H1 (cell line): Measurements from ENCODE around the gene SLC3A2. TPM values are rescaled to one million over a fixed set of nuclear protein-coding genes. Genes with fewer than 3 reads are reported as not detected.
A peak's percentile ranks its signal among the peaks of the same experiment; 100 is the strongest.

ENCODE experiments used
- ASH2L ChIP-seq: fragments of 200-600, 300-600 bp; sonication (generic); IDR thresholded peaks from one replicate; pipeline ENCODE4 v1.7.1; 2017; ENCODE audit warnings: low read length
- ATF3 ChIP-seq: IDR thresholded peaks from 2 replicates; pipeline ENCODE4 v1.6.1; 2011; ENCODE audit warnings: low read depth, mild to moderate bottlenecking, low read length; ENCODE audit not compliant: insufficient read depth
- BCL11A ChIP-seq, 2 experiments: IDR thresholded peaks; one replicate each; pipeline ENCODE4 v1.6.1; 2011; ENCODE audit warnings: low read depth in 2 of 2, low read length in 2 of 2, mild to moderate bottlenecking in 2 of 2
- BRCA1 ChIP-seq: IDR thresholded peaks from 2 replicates; pipeline ENCODE4 v1.6.1; 2012; ENCODE audit warnings: low read depth, low read length, improper control_type of control experiment
- CHD1 ChIP-seq: IDR thresholded peaks from 2 replicates; pipeline ENCODE4 v1.6.1; 2012; ENCODE audit warnings: low read depth, low read length, improper control_type of control experiment
- CHD2 ChIP-seq: IDR thresholded peaks from 2 replicates; pipeline ENCODE4 v1.6.1; 2012; ENCODE audit warnings: low read length, improper control_type of control experiment
- CTBP2 ChIP-seq: IDR thresholded peaks from 2 replicates; pipeline ENCODE4 v1.7.0; 2011; ENCODE audit warnings: borderline replicate concordance, mild to moderate bottlenecking, moderate library complexity, mixed read lengths, low read length; ENCODE audit not compliant: insufficient read depth, insufficient read length
- EGR1 ChIP-seq: IDR thresholded peaks from 2 replicates; pipeline ENCODE4 v1.6.1; 2011; ENCODE audit warnings: low read depth, low read length, borderline replicate concordance
- EP300 ChIP-seq, 2 experiments: IDR thresholded peaks; 1 replicate in 1 of 2; 2 replicates in 1 of 2; pipeline ENCODE4 v1.6.1; 2011 to 2012; ENCODE audit warnings: low read depth in 2 of 2, low read length in 2 of 2, mild to moderate bottlenecking in 2 of 2, borderline replicate concordance in 1 of 2, inconsistent platforms in 1 of 2, moderate library complexity in 1 of 2
- EZH2 ChIP-seq: fragments of 200-600 bp; sonication (generic); IDR thresholded peaks from 2 replicates; pipeline ENCODE4 v1.7.1; 2012; ENCODE audit warnings: low read depth, mild to moderate bottlenecking, moderate library complexity, low read length, inconsistent platforms; ENCODE audit not compliant: severe bottlenecking
- FOSL1 ChIP-seq: IDR thresholded peaks from 2 replicates; pipeline ENCODE4 v1.6.1; 2011; ENCODE audit warnings: mild to moderate bottlenecking, low read depth, low read length, moderate library complexity; ENCODE audit not compliant: insufficient read depth
- KDM1A ChIP-seq: fragments of 200-600, 300-600 bp; sonication (generic); IDR thresholded peaks from 2 replicates; pipeline ENCODE4 v1.7.1; 2016; ENCODE audit warnings: mild to moderate bottlenecking, low read length, borderline replicate concordance
- POLR2AphosphoS5 ChIP-seq: IDR thresholded peaks from 2 replicates; pipeline ENCODE4 v1.6.1; 2011; ENCODE audit warnings: low read depth, low read length
- RAD21 ChIP-seq, 2 experiments: IDR thresholded peaks in 1 of 2; conservative IDR thresholded peaks in 1 of 2; 2 replicates each; pipeline ENCODE4 v1.6.1; 2011; ENCODE audit warnings: low read depth in 2 of 2, low read length in 2 of 2, improper control_type of control experiment in 1 of 2, inconsistent platforms in 1 of 2, mild to moderate bottlenecking in 1 of 2, moderate library complexity in 1 of 2
- RBBP5 ChIP-seq: IDR thresholded peaks from 2 replicates; pipeline ENCODE4 v1.7.1; 2012; ENCODE audit warnings: low read depth, mild to moderate bottlenecking, inconsistent platforms, low read length, moderate library complexity, borderline replicate concordance
- SP1 ChIP-seq: IDR thresholded peaks from 2 replicates; pipeline ENCODE4 v1.6.1; 2011; ENCODE audit warnings: low read depth, low read length
- SP2 ChIP-seq: IDR thresholded peaks from 2 replicates; pipeline ENCODE4 v1.6.1; 2012; ENCODE audit warnings: mild to moderate bottlenecking, low read length, inconsistent platforms
- SP4 ChIP-seq: IDR thresholded peaks from 2 replicates; pipeline ENCODE4 v1.6.1; 2012; ENCODE audit warnings: low read length, inconsistent platforms
- SUZ12 ChIP-seq: fragments of 200-600 bp; sonication (generic); IDR thresholded peaks from 2 replicates; pipeline ENCODE4 v1.6.1; 2012; ENCODE audit warnings: mild to moderate bottlenecking, inconsistent platforms, low read length, moderate library complexity, mixed read lengths
- TEAD4 ChIP-seq: IDR thresholded peaks from 2 replicates; pipeline ENCODE4 v1.6.1; 2012; ENCODE audit warnings: low read depth, low read length, inconsistent platforms, mixed read lengths
- USF2 ChIP-seq: IDR thresholded peaks from 2 replicates; pipeline ENCODE4 v1.6.1; 2011; ENCODE audit warnings: low read length, improper control_type of control experiment
- ZNF274 ChIP-seq: IDR thresholded peaks from 2 replicates; pipeline ENCODE4 v1.7.0; 2012; ENCODE audit warnings: low read length, borderline replicate concordance; ENCODE audit errors: extremely low read depth
- polyA plus RNA-seq, 7 experiments: library from polyadenylated mRNA; depleted of rRNA in 3 of 7; stranded (reverse) in 5 of 7; unstranded in 2 of 7; fragments of >200 nt in 5 of 7; fragments of 200-250 nt in 2 of 7; gene quantifications; 1 replicate in 5 of 7; 2 replicates in 1 of 7; 4 replicates in 1 of 7; pipeline versions ENCODE4 v1.2.1 to v1.2.3, GENCODE V29; 2011 to 2013; ENCODE audit warnings: missing spikeins in 2 of 7, mixed read lengths in 2 of 7
- total RNA-seq: library from RNA; stranded (reverse); fragmentation: NEBNext Ultra II Directional; extraction: Animal tissue kit (Norgen Biotek cat#: 25700); gene quantifications from 2 replicates; pipeline ENCODE4 v1.2.1, GENCODE V29; 2021

SLC3A2 gene
- total and polyA plus RNA-seq, 2 of the 8 experiments (the other 6 are each of a cell fraction or from before 2014, with no cell fraction given), result 410 to 435 TPM

GRCh38 chr11:62925745-62926679, 45.3 kb downstream of the SLC3A2 start (continued):
- TF ChIP-seq ATF3 (no peak), CHD2 (no peak), RAD21 (IDR thresholded peaks at IDR 0.05 in 1 of 2, conservative IDR thresholded peaks at IDR 0.05 in 1 of 2; ENCODE audit: low read depth in 2 of 2, low read length in 2 of 2) (no peak), BCL11A (IDR thresholded peaks at IDR 0.05; ENCODE audit: low read depth in 2 of 2, low read length in 2 of 2) (no peak), FOSL1 (no peak), BRCA1 (no peak), USF2 (no peak), EZH2 (peak; percentile 87), RBBP5 (0 out of 2 replicates have a peak, but pooled peaks have one; percentile 9), KDM1A (no peak), SP1 (no peak), EP300 (IDR thresholded peaks at IDR 0.05; ENCODE audit: borderline replicate concordance in 1 of 2, low read depth in 2 of 2, low read length in 2 of 2) (no peak), CTBP2 (no peak), SUZ12 (peak; percentile 92), ZNF274 (no peak), POLR2AphosphoS5 (no peak), SP4 (no peak), ASH2L (peak; percentile 75), CHD1 (no peak), EGR1 (no peak), TEAD4 (no peak), SP2 (no peak)
